WTC11 (cell line): ENCODE measurements around the gene INPPL1.

Experiments used
- ATF3 ChIP-seq: sonication (generic); formaldehyde crosslinking; conservative IDR thresholded peaks from 2 replicates; pipeline ENCODE4 v1.8.1; 2022; ENCODE audit warnings: mild to moderate bottlenecking, missing genetic modification reagents
- CBFB ChIP-seq: sonication (generic); formaldehyde crosslinking; IDR thresholded peaks from 2 replicates; pipeline ENCODE4 v1.8.1; 2022; ENCODE audit warnings: mild to moderate bottlenecking, low read depth, missing genetic modification reagents
- CTCF ChIP-seq: fragments of 200-600 bp; IDR thresholded peaks from 2 replicates; pipeline ENCODE4 v1.8.0; 2022; ENCODE audit warnings: antibody characterized with exemption
- FOXJ3 ChIP-seq: sonication (generic); formaldehyde crosslinking; IDR thresholded peaks from 2 replicates; pipeline ENCODE4 v1.9.0; 2021; ENCODE audit warnings: missing genetic modification reagents, mild to moderate bottlenecking, borderline replicate concordance
- HMGXB4 ChIP-seq: sonication (generic); formaldehyde crosslinking; IDR thresholded peaks from 2 replicates; pipeline ENCODE4 v1.8.1; 2023; ENCODE audit warnings: mild to moderate bottlenecking, moderate library complexity, missing genetic modification reagents
- IRF2 ChIP-seq: sonication (generic); formaldehyde crosslinking; IDR thresholded peaks from 2 replicates; pipeline ENCODE4 v1.8.0; 2022; ENCODE audit warnings: low read depth, missing genetic modification reagents, borderline replicate concordance
- MYBL2 ChIP-seq: sonication (generic); formaldehyde crosslinking; IDR thresholded peaks from 2 replicates; pipeline ENCODE4 v1.8.1; 2023; ENCODE audit warnings: mild to moderate bottlenecking, moderate library complexity, missing genetic modification reagents
- NR2C2 ChIP-seq: sonication (generic); formaldehyde crosslinking; IDR thresholded peaks from 2 replicates; pipeline ENCODE4 v1.8.0; 2022; ENCODE audit warnings: mild to moderate bottlenecking, missing genetic modification reagents
- RORB ChIP-seq: fragments of 250-450 bp; sonication (Bioruptor Pico); IDR thresholded peaks from 2 replicates; pipeline ENCODE4 v1.9.0; 2021; ENCODE audit warnings: mild to moderate bottlenecking
- ZBTB21 ChIP-seq: sonication (generic); formaldehyde crosslinking; IDR thresholded peaks from 2 replicates; pipeline ENCODE4 v1.8.1; 2023; ENCODE audit warnings: mild to moderate bottlenecking, missing genetic modification reagents, borderline replicate concordance
- ZNF121 ChIP-seq: sonication (generic); formaldehyde crosslinking; IDR thresholded peaks from 2 replicates; pipeline ENCODE4 v1.8.0; 2023; ENCODE audit warnings: missing genetic modification reagents
- ZNF512 ChIP-seq: sonication (generic); formaldehyde crosslinking; IDR thresholded peaks from 2 replicates; pipeline ENCODE4 v1.8.1; 2022; ENCODE audit warnings: missing genetic modification reagents, borderline replicate concordance

GRCh38 chr11:72230764-72231365 lies 6.3 kb downstream of the INPPL1 start:
- no peak for TF ChIP-seq ZNF512 (CRISPR knock-in tag)
- no peak for TF ChIP-seq ZBTB21 (CRISPR knock-in tag)
- TF ChIP-seq CBFB (CRISPR knock-in tag), result no peak
- TF ChIP-seq CTCF, result no peak
- TF ChIP-seq NR2C2 (CRISPR knock-in tag), result no peak
- no peak for TF ChIP-seq HMGXB4
- no peak for TF ChIP-seq IRF2 (CRISPR knock-in tag)
- TF ChIP-seq ZNF121 (CRISPR knock-in tag), result no peak
- TF ChIP-seq FOXJ3, result no peak
- TF ChIP-seq ATF3 (CRISPR knock-in tag), result no peak
- no peak for TF ChIP-seq MYBL2
- no peak for TF ChIP-seq RORB (CRISPR knock-in tag)
